HepG2 (cell line): ENCODE data around the gene ZBTB17. TPM values are rescaled to one million over a fixed set of nuclear protein-coding genes. Genes with fewer than 3 reads are reported as not detected.

ENCODE experiments used
- ATAC-seq: fragments of 200-7000 bp; cut with Tn5 transposase; 3 replicates; pipeline ENCODE4 v1.9.1; 2020; ENCODE audit warnings: mild to moderate bottlenecking, moderate library complexity
- BruUV-seq: library from RNA; stranded (reverse); fragments of 400-500 nt; replicated peaks from 2 replicates; lab custom pipeline; 2021; lab: Mats Ljungman, UMichigan
- CTCF ChIA-PET: fragments of 300-600 bp; formaldehyde crosslinking; extraction: SDS; loops from one replicate; lab custom pipeline; 2021; ENCODE audit warnings: low total read pairs, inconsistent platforms, low intra/inter-chr PET ratio; lab: Yijun Ruan, JAX
- POLR2A ChIA-PET: fragments of 350-600 bp; sonication (Branson Sonifier 250); formaldehyde crosslinking; loops from one replicate; lab custom pipeline; 2020; ENCODE audit warnings: antibody characterized with exemption, inconsistent platforms; lab: Yijun Ruan, JAX
- DNase-seq: peaks from one replicate; pipeline ENCODE4 v3.0.0-alpha.2; 2015; ENCODE audit warnings: low spot score
- FAIRE-seq: peaks from 3 replicates; lab custom pipeline; 2011; peaks lifted over from hg19 to GRCh38; lab: Jason Lieb, UNC
- H2AFZ ChIP-seq: one replicate; pipeline ENCODE4 v1.6.1; 2011; ENCODE audit warnings: low read length, inconsistent platforms
- H3K27ac ChIP-seq: fragments of 300-600 bp; 3 replicates; pipeline ENCODE4 v1.8.0; 2011; ENCODE audit warnings: mixed run types, mild to moderate bottlenecking, mixed read lengths, low read length, inconsistent platforms; ENCODE audit not compliant: insufficient read depth; ENCODE audit errors: extremely low read length
- H3K27me3 ChIP-seq, 2 experiments: fragments of 200-600 bp in 1 of 2; 2 replicates in 1 of 2; 3 replicates in 1 of 2; pipeline versions ENCODE4 v1.6.0 to v1.8.0; 2011; ENCODE audit warnings: low read length in 2 of 2, mild to moderate bottlenecking in 2 of 2, moderate library complexity in 2 of 2, inconsistent platforms in 1 of 2; ENCODE audit not compliant: insufficient read depth in 2 of 2, control insufficient read depth in 1 of 2
- H3K36me3 ChIP-seq, 2 experiments: fragments of 200-600 bp in 1 of 2; replicated peaks in 1 of 2; 2 replicates in 1 of 2; 3 replicates in 1 of 2; pipeline versions ENCODE4 v1.5.1 to v1.8.0; 2011; ENCODE audit warnings: low read length in 2 of 2, inconsistent platforms in 1 of 2; ENCODE audit not compliant: insufficient read depth in 2 of 2, control insufficient read depth in 1 of 2
- H3K4me1 ChIP-seq: 2 replicates; pipeline ENCODE4 v1.5.1; 2012; ENCODE audit warnings: low read length, inconsistent platforms; ENCODE audit not compliant: insufficient read depth
- H3K4me2 ChIP-seq: 2 replicates; pipeline ENCODE4 v1.6.0; 2011; ENCODE audit warnings: low read depth, low read length, inconsistent platforms
- H3K4me3 ChIP-seq, 3 experiments: fragments of 200-600 bp in 1 of 3; sonication (generic), shearing (Covaris generic) in 1 of 3; replicated peaks in 1 of 3; 2 replicates each; pipeline ENCODE4 v1.5.1; 2011 to 2016; ENCODE audit warnings: low read length in 3 of 3, inconsistent platforms in 2 of 3, low read depth in 2 of 3, mild to moderate bottlenecking in 2 of 3, control low read depth in 1 of 3, mixed read lengths in 1 of 3; ENCODE audit not compliant: insufficient read depth in 1 of 3
- H3K79me2 ChIP-seq: one replicate; pipeline ENCODE4 v1.6.1; 2011; ENCODE audit warnings: low read length, inconsistent platforms; ENCODE audit not compliant: insufficient read depth
- H3K9ac ChIP-seq: 2 replicates; pipeline ENCODE4 v1.6.0; 2011; ENCODE audit warnings: mild to moderate bottlenecking, low read depth, low read length, inconsistent platforms; ENCODE audit not compliant: insufficient read depth
- H3K9me3 ChIP-seq: 2 replicates; pipeline ENCODE4 v1.5.1; 2012; ENCODE audit warnings: mild to moderate bottlenecking, low read length
- H4K20me1 ChIP-seq: 2 replicates; pipeline ENCODE4 v1.6.0; 2011; ENCODE audit warnings: inconsistent platforms, mild to moderate bottlenecking, low read length, moderate library complexity; ENCODE audit not compliant: insufficient read depth
- FLYWCH1 ChIP-seq: sonication (generic); formaldehyde crosslinking; IDR thresholded peaks from 2 replicates; pipeline ENCODE4 v1.8.1; 2023; ENCODE audit warnings: mild to moderate bottlenecking, missing genetic modification reagents
- HMG20A ChIP-seq: IDR thresholded peaks from 2 replicates; pipeline ENCODE4 v1.6.1; 2016; ENCODE audit warnings: borderline replicate concordance
- HNRNPL ChIP-seq: fragments of 200-400 bp; formaldehyde crosslinking; IDR thresholded peaks from 2 replicates; pipeline ENCODE4 v1.6.1; 2017; ENCODE audit warnings: mild to moderate bottlenecking, low read depth, low read length
- IRX3 ChIP-seq: sonication (generic); formaldehyde crosslinking; IDR thresholded peaks from 2 replicates; pipeline ENCODE4 v1.8.1; 2023; ENCODE audit warnings: mild to moderate bottlenecking, low read depth, missing genetic modification reagents, borderline replicate concordance
- KLF6 ChIP-seq: IDR thresholded peaks from 2 replicates; pipeline ENCODE4 v1.8.0; 2016; ENCODE audit warnings: missing biosample characterization, missing genetic modification reagents
- NBN ChIP-seq: fragments of 450-650 bp; conservative IDR thresholded peaks from 2 replicates; pipeline ENCODE4 v1.6.1; 2017
- SMAD9 ChIP-seq: sonication (generic); formaldehyde crosslinking; IDR thresholded peaks from 2 replicates; pipeline ENCODE4 v1.5.1; 2020; ENCODE audit warnings: mild to moderate bottlenecking, missing genetic modification reagents
- SP2 ChIP-seq: sonication (generic); formaldehyde crosslinking; IDR thresholded peaks from 2 replicates; pipeline ENCODE4 v1.5.1; 2020; ENCODE audit warnings: mild to moderate bottlenecking, missing genetic modification reagents
- ZBTB3 ChIP-seq: sonication (generic); formaldehyde crosslinking; IDR thresholded peaks from 2 replicates; pipeline ENCODE4 v1.4.0; 2020; ENCODE audit warnings: low read depth, mild to moderate bottlenecking, moderate library complexity, missing genetic modification reagents, borderline replicate concordance
- ZNF225 ChIP-seq: sonication (generic); formaldehyde crosslinking; IDR thresholded peaks from 2 replicates; pipeline ENCODE4 v1.4.0; 2020; ENCODE audit warnings: mild to moderate bottlenecking, missing genetic modification reagents
- ZNF383 ChIP-seq: sonication (generic); formaldehyde crosslinking; IDR thresholded peaks from 2 replicates; pipeline ENCODE4 v1.4.0; 2020; ENCODE audit warnings: missing genetic modification reagents, mild to moderate bottlenecking, borderline replicate concordance
- ZNF7 ChIP-seq: IDR thresholded peaks from 2 replicates; pipeline ENCODE4 v1.6.1; 2016; ENCODE audit warnings: missing biosample characterization, missing genetic modification reagents
- ZNF747 ChIP-seq: sonication (generic); formaldehyde crosslinking; IDR thresholded peaks from 2 replicates; pipeline ENCODE4 v1.8.1; 2023; ENCODE audit warnings: missing genetic modification reagents, mild to moderate bottlenecking, borderline replicate concordance
- WGBS: methylation state at CpG from one replicate; pipeline ENCODE4 v1.1.6; 2017; ENCODE audit warnings: low lambda C conversion rate; 5-methylcytosine and 5-hydroxymethylcytosine counted together
- in situ Hi-C: cut with HindIII; loops from 2 replicates; pipeline ENCODE4 v1.10.0; 2017; ENCODE audit warnings: low pct_unique_long_range_greater_than_20kb; ENCODE audit not compliant: extremely low pct_ligation_motif_present
- intact Hi-C: fragments of 100-400 bp; cut with micrococcal nuclease; formaldehyde crosslinking; loops from one replicate; pipeline ENCODE4 v1.10.0; 2022; ENCODE audit not compliant: unreplicated experiment
- polyA plus RNA-seq, 8 experiments: library from polyadenylated mRNA; depleted of rRNA in 3 of 8; stranded (reverse) in 7 of 8; unstranded in 1 of 8; fragments of >200 nt; fragmentation: Illumina TruSeq in 4 of 8; extraction: Trizol in 4 of 8; gene quantifications; 2 replicates each; pipeline versions ENCODE4 v1.2.1 to v1.2.3, GENCODE V29; 2011 to 2016; ENCODE audit warnings: low read depth in 4 of 8, missing spikeins in 1 of 8, mixed read lengths in 1 of 8; ENCODE audit not compliant: insufficient read depth in 1 of 8
- total RNA-seq, 5 experiments: library from RNA; depleted of rRNA; stranded (reverse); fragments of >200 nt; fragmentation: Illumina TruSeq; extraction: Trizol; gene quantifications; 2 replicates each; pipeline ENCODE4 v1.2.3, GENCODE V29; 2016; ENCODE audit warnings: low read depth in 1 of 5
- TF ChIP-seq, protein P1 (sequence below): sonication (generic); formaldehyde crosslinking; IDR thresholded peaks from 2 replicates; pipeline ENCODE4 v1.5.1; 2020; ENCODE audit warnings: mild to moderate bottlenecking, missing genetic modification reagents, borderline replicate concordance
- TF ChIP-seq, protein P2 (sequence below): sonication (generic); formaldehyde crosslinking; IDR thresholded peaks from 2 replicates; pipeline ENCODE4 v1.8.1; 2022; ENCODE audit warnings: mild to moderate bottlenecking, missing genetic modification reagents

Gene ZBTB17
- total and polyA plus RNA-seq, 2 of the 13 experiments (the other 11 are each of a cell fraction or from before 2014, with no cell fraction given), result 16.7 to 17.0 TPM

DNA sequence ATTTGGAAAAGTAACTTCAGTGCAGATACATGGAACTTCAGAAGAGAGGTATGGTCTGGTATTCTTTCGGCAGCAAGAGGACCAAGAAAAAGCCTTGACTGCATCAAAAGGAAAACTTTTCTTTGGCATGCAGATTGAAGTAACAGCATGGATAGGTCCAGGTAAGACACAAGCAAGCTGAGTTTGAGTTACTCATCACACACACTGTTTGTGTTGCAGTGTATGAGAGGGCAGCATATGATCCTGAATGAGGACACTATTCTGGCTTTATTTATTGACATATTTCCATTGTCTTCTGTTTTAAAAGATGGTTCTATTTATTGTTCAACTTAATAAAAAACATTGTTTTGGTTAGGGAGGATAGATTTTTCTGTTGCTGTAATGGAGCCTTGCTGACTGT, 64.8 kb downstream of the ZBTB17 start:
- H3K79me2 ChIP-seq, result peaks cover 30% of the 10 kb centered on the region

More for the DNA sequence above, 64.8 kb downstream of the ZBTB17 start:
- no peak overlapping the region for H3K9ac ChIP-seq
- H3K27ac ChIP-seq, result no peak overlapping the region
- ATAC-seq (no peak), DNase-seq (no peak), FAIRE-seq (no peak)
- in situ Hi-C loops (no loop called here), intact Hi-C loops (no loop called here)
- no peaks in the 10 kb centered on the region for H3K9me3 ChIP-seq
- TF ChIP-seq ZNF383 (no peak), HNRNPL (no peak), ZBTB3 (CRISPR knock-in tag) (no peak), SP2 (CRISPR knock-in tag) (no peak), ZNF7 (CRISPR knock-in tag) (no peak), FLYWCH1 (no peak), NBN (no peak), ZNF747 (CRISPR knock-in tag) (no peak), KLF6 (CRISPR knock-in tag) (no peak), IRX3 (CRISPR knock-in tag) (no peak), HMG20A (CRISPR knock-in tag) (no peak), SMAD9 (CRISPR knock-in tag) (no peak), ZNF225 (CRISPR knock-in tag) (no peak)
- TF ChIP-seq, protein P1, sequence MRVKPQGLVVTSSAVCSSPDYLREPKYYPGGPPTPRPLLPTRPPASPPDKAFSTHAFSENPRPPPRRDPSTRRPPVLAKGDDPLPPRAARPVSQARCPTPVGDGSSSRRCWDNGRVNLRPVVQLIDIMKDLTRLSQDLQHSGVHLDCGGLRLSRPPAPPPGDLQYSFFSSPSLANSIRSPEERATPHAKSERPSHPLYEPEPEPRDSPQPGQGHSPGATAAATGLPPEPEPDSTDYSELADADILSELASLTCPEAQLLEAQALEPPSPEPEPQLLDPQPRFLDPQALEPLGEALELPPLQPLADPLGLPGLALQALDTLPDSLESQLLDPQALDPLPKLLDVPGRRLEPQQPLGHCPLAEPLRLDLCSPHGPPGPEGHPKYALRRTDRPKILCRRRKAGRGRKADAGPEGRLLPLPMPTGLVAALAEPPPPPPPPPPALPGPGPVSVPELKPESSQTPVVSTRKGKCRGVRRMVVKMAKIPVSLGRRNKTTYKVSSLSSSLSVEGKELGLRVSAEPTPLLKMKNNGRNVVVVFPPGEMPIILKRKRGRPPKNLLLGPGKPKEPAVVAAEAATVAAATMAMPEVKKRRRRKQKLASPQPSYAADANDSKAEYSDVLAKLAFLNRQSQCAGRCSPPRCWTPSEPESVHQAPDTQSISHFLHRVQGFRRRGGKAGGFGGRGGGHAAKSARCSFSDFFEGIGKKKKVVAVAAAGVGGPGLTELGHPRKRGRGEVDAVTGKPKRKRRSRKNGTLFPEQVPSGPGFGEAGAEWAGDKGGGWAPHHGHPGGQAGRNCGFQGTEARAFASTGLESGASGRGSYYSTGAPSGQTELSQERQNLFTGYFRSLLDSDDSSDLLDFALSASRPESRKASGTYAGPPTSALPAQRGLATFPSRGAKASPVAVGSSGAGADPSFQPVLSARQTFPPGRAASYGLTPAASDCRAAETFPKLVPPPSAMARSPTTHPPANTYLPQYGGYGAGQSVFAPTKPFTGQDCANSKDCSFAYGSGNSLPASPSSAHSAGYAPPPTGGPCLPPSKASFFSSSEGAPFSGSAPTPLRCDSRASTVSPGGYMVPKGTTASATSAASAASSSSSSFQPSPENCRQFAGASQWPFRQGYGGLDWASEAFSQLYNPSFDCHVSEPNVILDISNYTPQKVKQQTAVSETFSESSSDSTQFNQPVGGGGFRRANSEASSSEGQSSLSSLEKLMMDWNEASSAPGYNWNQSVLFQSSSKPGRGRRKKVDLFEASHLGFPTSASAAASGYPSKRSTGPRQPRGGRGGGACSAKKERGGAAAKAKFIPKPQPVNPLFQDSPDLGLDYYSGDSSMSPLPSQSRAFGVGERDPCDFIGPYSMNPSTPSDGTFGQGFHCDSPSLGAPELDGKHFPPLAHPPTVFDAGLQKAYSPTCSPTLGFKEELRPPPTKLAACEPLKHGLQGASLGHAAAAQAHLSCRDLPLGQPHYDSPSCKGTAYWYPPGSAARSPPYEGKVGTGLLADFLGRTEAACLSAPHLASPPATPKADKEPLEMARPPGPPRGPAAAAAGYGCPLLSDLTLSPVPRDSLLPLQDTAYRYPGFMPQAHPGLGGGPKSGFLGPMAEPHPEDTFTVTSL (CRISPR knock-in tag), result no peak
- TF ChIP-seq, protein P2, sequence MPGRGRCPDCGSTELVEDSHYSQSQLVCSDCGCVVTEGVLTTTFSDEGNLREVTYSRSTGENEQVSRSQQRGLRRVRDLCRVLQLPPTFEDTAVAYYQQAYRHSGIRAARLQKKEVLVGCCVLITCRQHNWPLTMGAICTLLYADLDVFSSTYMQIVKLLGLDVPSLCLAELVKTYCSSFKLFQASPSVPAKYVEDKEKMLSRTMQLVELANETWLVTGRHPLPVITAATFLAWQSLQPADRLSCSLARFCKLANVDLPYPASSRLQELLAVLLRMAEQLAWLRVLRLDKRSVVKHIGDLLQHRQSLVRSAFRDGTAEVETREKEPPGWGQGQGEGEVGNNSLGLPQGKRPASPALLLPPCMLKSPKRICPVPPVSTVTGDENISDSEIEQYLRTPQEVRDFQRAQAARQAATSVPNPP (CRISPR knock-in tag), result no peak
- H4K20me1 ChIP-seq, result no peaks in the 10 kb centered on the region; the same call in 1 of the 2 replicates
- no peak overlapping the region for H2AFZ ChIP-seq
- H3K4me1 ChIP-seq, result no peaks in the 10 kb centered on the region
- no TSS peak for BruUV-seq
- WGBS, result 96% methylated on average over 1 of the region's 1 CpG
- H3K36me3 ChIP-seq, result peaks cover 15 to 68% of the 10 kb centered on the region in 2 experiments; a peak in 4 of 5 replicates
- POLR2A ChIA-PET, result no interaction called here
- H3K4me2 ChIP-seq, result no peak overlapping the region
- no peak overlapping the region for H3K4me3 ChIP-seq
- CTCF ChIA-PET, result no interaction called here
- H3K27me3 ChIP-seq, result no peaks in the 10 kb centered on the region
